Measurements from ENCODE around the gene SPTAN1.

GRCh38 chr9:128512820-128513219 is 39.6 kb upstream of the SPTAN1 start:
- no peak for TF ChIP-seq EP300 (conservative IDR thresholded peaks at IDR 0.05; ENCODE audit: poor library complexity, severe bottlenecking)
- TF ChIP-seq RAD21 (conservative IDR thresholded peaks at IDR 0.05), result no peak
- no peak for TF ChIP-seq CTCF (IDR thresholded peaks at IDR 0.05; ENCODE audit: poor library complexity, severe bottlenecking)
- no peak for TF ChIP-seq POLR2AphosphoS5 (IDR thresholded peaks at IDR 0.05)
- TF ChIP-seq REST (IDR thresholded peaks at IDR 0.05; ENCODE audit: borderline replicate concordance), result no peak
- TF ChIP-seq EZH2 (IDR thresholded peaks at IDR 0.05; ENCODE audit: borderline replicate concordance, insufficient read depth, low read length, poor library complexity, severe bottlenecking), result no peak
